Measurements from ENCODE around the gene CNTNAP2. TPM values are rescaled to one million over a fixed set of nuclear protein-coding genes. Genes with fewer than 3 reads are reported as not detected.

The CNTNAP2 gene
- total and polyA plus RNA-seq, 12 donors = 0.07 to 0.77 (median 0.24) TPM

DNA sequence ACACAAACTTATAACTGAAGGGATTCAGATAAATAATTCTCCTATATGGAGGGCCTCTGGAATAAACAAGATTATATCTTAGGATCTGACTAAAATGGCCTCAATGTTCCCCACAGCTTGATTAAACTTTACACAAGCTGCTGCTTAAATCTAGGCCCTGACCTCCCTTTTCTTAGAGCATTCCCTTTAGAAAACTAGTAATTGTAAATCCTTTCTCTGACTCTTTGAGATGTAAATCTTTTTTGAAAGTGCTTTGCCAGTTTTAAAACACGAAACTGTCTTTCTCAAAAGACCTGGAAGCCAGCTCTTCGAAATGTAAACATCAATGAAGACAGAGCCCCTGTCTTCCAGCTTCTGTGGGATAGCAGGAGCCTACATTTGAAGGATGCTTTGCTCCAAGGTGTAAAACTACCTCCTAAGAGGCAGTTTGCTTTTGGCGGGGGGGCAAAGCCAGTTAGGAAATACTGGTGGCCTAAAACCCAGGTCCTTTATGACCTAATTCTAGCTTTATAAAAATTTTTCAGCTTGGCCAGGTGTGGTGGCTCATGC, 758.7 kb downstream of the CNTNAP2 start:
- TF ChIP-seq, protein P1, sequence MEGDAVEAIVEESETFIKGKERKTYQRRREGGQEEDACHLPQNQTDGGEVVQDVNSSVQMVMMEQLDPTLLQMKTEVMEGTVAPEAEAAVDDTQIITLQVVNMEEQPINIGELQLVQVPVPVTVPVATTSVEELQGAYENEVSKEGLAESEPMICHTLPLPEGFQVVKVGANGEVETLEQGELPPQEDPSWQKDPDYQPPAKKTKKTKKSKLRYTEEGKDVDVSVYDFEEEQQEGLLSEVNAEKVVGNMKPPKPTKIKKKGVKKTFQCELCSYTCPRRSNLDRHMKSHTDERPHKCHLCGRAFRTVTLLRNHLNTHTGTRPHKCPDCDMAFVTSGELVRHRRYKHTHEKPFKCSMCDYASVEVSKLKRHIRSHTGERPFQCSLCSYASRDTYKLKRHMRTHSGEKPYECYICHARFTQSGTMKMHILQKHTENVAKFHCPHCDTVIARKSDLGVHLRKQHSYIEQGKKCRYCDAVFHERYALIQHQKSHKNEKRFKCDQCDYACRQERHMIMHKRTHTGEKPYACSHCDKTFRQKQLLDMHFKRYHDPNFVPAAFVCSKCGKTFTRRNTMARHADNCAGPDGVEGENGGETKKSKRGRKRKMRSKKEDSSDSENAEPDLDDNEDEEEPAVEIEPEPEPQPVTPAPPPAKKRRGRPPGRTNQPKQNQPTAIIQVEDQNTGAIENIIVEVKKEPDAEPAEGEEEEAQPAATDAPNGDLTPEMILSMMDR (IDR thresholded peaks at IDR 0.05) = no peak
- Histone ChIP-seq H3K9me3 (peaks cover 0 to 9% (median 0%) of the 10 kb centered on the region in 11 donors), H3K4me3 (no peak overlapping the region), H3K36me3 (no peaks in the 10 kb centered on the region), H3K27ac (no peak overlapping the region), H3K27me3 (no peaks in the 10 kb centered on the region), H3K4me1 (no peaks in the 10 kb centered on the region)
- DNase-seq = no peak
- intact Hi-C loops (cut with DNase I) = no loop called here
- ATAC-seq = no peak
- WGBS, 2 donors = 59 to 72% methylated on average over 3 of the region's 3 CpGs

DNA sequence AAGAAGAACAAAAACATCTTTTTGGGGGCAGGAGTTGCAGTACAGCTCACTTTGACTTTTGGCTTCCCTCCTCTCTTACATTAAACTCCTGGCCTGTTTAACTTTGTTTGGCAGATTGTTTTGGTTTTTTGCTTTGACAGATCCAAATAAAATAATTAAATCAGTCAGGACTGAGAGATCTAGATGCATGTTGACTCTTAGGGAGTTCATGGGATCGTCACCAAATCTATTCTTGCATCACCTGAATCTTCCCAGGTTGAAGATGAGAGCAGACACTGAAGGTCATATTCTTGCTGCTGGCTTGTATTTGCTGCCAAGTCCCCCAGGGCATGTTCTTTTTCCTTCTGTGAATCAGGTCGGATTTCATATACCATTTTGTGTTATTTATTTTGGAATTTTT, 759.4 kb downstream of the CNTNAP2 start:
- no peak overlapping the region for H3K4me3 ChIP-seq
- 45 to 53% methylated on average over 2 of the region's 2 CpGs for WGBS, 2 donors
- ATAC-seq = no peak
- no peak for DNase-seq
- H3K27ac ChIP-seq = no peak overlapping the region
- H3K36me3 ChIP-seq = no peaks in the 10 kb centered on the region
- H3K4me1 ChIP-seq = no peaks in the 10 kb centered on the region
- intact Hi-C loops (cut with DNase I) = no loop called here
- H3K27me3 ChIP-seq = no peaks in the 10 kb centered on the region
- H3K9me3 ChIP-seq = peaks cover 0 to 14% (median 0%) of the 10 kb centered on the region in 11 donors
- TF ChIP-seq, protein P1 (IDR thresholded peaks at IDR 0.05) = no peak

DNA sequence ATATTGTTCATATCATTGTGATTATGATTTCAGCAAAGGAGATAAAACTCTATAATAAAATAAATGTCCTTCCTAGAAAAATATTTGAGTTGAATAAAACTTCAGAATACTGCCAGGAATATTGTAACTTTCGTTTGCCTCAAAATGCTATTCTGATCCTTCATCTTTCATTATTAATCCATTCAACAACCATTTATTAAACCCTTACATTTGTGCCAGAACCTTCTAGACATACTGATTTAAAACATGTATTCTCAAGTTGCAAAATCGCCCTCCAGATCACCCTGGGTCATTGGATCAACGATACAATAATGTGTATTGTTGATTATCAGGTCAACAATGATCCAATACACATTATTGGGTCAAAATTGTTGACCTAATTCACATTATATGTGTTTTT, 759.8 kb downstream of the CNTNAP2 start:
- Histone ChIP-seq H3K4me3 (no peak overlapping the region), H3K9me3 (peaks cover 0 to 14% (median 0%) of the 10 kb centered on the region in 11 donors), H3K27me3 (no peaks in the 10 kb centered on the region), H3K36me3 (no peaks in the 10 kb centered on the region), H3K4me1 (no peaks in the 10 kb centered on the region), H3K27ac (no peak overlapping the region)
- TF ChIP-seq, protein P1 (IDR thresholded peaks at IDR 0.05) = no peak
- DNase-seq (no peak), ATAC-seq (no peak)
- 46 to 58% methylated on average over 3 of the region's 3 CpGs for WGBS, 2 donors
- intact Hi-C loops (cut with DNase I) = no loop called here

DNA sequence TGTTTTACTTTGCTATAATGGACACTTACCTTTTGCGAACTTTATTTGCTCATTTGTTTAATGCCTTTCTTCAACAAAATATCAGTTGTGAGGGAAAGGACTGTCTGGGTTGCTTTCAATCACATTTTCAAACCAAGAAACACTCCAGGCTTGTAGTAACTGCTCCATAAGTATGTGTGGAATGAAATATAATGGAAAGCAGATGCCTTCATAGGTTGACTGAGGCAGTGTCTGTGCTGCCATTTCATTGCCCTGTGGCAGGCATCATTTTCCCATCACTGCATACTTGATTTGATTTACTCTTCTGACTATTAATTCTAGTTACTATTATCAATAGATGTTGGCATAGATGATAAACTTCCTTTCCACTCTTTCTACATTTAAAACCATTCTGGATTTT, 762.3 kb downstream of the CNTNAP2 start:
- 91 to 93% methylated on average over 1 of the region's 1 CpG for WGBS, 2 donors
- intact Hi-C loops (cut with DNase I) = no loop called here
- H3K27ac ChIP-seq = no peak overlapping the region

More for the DNA sequence above, 762.3 kb downstream of the CNTNAP2 start:
- no peak for DNase-seq
- Histone ChIP-seq H3K4me1 (no peaks in the 10 kb centered on the region), H3K9me3 (peaks cover 0 to 14% (median 0%) of the 10 kb centered on the region in 11 donors), H3K4me3 (no peak overlapping the region), H3K36me3 (no peaks in the 10 kb centered on the region), H3K27me3 (no peaks in the 10 kb centered on the region)
- TF ChIP-seq, protein P1 (IDR thresholded peaks at IDR 0.05) = no peak
- no peak for ATAC-seq

Data from heart right ventricle (tissue), 16 donors.